MG63 (cell line): ENCODE data around the gene RRP8. TPM values are rescaled to one million over a fixed set of nuclear protein-coding genes. Genes with fewer than 3 reads are reported as not detected.

Source experiments
- DNase-seq: peaks from one replicate; pipeline ENCODE4 v3.0.0-alpha.2; 2020
- H3K27me3 ChIP-seq: fragments of 250-450 bp; sonication (Bioruptor Pico); 2 replicates; pipeline ENCODE4 v1.5.1; 2020; ENCODE audit warnings: mild to moderate bottlenecking, moderate library complexity
- H3K36me3 ChIP-seq: fragments of 250-450 bp; sonication (Bioruptor Pico); 2 replicates; pipeline ENCODE4 v1.5.1; 2020; ENCODE audit warnings: mild to moderate bottlenecking, moderate library complexity
- H3K4me3 ChIP-seq: fragments of 250-450 bp; sonication (Bioruptor Pico); 2 replicates; pipeline ENCODE4 v1.5.1; 2020; ENCODE audit warnings: mild to moderate bottlenecking, moderate library complexity
- H3K9me3 ChIP-seq: fragments of 250-450 bp; sonication (Bioruptor Pico); 2 replicates; pipeline ENCODE4 v1.5.1; 2020; ENCODE audit warnings: mild to moderate bottlenecking, moderate library complexity
- total RNA-seq: library from RNA; depleted of rRNA; stranded (reverse); fragments of >200 nt; shearing (Covaris generic); gene quantifications from 2 replicates; pipeline ENCODE4 v1.2.3, GENCODE V29; 2014; ENCODE audit warnings: low replicate concordance

RRP8 gene
- total RNA-seq, 1 experiment from 2014 or later = 32.9 TPM

DNA sequence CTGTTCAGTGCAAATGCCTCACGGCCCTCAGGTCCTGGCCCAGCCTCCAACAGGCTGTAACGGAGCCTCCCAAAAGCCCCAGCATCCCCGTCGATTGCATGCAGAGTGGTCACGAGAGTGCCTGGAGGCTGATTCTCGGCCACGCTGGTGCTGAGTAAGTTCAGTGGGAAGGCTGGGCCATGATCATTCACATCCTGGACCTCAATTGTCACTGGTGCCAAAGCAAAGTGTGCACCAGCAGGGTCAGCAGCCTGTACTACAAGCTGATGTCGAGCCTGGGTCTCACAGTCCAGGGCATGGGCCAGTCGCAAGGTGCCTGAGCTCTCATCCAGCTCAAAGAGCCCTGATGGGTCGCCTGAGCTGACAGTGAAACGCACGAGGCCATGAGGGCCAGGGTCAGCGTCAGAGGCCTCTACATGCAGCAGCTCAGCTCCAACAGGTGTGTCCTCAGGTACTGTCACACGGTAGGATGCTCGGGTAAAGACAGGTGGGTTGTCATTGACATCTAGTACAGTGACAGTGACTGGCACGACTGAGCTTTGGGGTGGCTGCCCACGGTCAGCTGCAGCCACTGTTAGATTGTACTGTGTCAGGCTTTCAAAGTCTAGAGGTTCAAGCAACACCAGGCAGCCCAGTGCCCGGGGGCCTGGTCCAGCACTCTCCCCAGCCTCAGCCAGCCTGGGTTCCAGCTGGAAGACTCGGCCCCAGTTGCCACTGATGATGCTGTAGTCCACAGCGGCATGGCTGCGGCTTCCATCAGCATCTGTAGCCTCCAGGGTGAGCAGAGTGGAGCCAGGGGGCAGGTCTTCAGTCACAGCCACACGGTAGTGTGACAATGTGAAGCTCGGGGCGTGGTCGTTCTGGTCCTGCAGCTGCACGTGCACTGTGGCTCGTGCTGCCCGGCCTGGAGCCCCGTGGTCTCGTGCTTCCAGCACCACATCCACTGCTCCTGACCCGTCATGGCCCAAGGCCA lies 20.3 kb upstream of the RRP8 start:
- no peak for DNase-seq
- H3K36me3 ChIP-seq = no peaks in the 10 kb centered on the region
- H3K9me3 ChIP-seq = no peaks in the 10 kb centered on the region
- no peak overlapping the region for H3K4me3 ChIP-seq
- H3K27me3 ChIP-seq = no peaks in the 10 kb centered on the region

DNA sequence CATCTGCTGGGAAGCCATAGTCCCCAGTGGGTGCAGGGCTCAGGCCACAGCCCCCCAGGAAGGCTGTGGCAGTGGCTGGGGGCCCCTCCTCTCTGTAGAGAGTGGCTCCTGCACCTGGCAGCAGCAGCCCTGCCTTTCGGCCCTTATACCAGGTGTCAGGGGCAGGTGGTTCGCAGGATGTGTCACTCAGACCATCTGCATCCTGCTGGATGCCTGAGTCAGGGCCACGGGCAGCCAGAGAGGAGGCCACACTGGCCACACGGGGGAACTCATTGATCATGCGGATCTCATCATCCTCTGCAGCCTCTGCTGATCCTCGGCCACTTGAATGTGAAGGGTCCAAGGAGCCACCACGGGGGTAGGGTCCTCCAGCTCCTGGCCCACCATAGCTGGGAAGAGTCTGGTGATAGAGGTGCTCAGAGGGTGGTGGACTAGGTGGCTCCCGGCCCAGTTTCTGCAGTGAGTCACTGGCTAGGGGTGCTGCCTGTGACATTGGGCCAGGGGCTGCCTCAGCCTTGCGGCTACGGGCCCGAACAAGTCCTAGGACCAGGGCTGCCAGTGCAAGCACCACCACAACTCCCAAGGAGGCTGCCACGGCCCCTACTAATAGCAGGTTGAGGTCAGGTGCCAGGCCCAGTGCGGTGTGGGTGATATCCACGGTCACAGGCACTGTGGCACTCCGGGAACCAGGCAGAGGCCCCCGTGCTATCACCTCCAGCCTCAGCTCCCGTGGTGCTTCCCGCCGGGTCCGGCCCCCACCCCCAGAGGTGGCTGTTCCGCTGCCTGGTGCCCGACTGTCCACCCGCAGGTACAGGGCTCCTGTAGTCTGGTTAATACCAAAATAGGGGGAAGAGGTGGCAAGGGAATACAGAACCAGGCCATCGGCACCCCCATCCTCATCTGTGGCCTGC lies 19.1 kb upstream of the RRP8 start:
- Histone ChIP-seq H3K27me3 (no peaks in the 10 kb centered on the region), H3K9me3 (no peaks in the 10 kb centered on the region), H3K36me3 (no peaks in the 10 kb centered on the region), H3K4me3 (no peak overlapping the region)
- DNase-seq = no peak

DNA sequence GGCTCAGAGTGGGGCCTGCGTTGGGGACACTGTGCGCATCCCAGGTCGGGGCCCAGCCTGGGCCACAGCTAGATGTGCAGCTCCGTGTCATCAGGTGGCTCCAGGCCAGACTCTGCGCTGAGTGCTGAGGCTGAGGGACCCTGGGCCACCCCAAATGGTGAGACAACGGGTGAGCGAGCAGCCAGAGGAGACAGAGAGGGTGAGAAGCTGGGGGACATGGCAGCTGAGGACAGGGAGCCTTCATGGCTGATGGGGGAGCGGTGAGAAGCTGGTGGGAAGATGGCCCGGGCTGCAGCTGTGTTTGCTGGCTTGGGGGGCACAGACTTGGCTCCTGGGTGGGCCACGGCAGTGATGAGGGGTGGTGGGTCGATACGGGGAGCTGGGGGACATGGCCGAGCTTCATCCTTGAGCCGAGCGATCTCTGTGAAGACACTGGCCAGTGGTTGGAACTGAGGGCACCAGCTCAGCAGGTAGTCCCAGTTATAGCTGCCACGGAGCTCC lies 18.3 kb upstream of the RRP8 start:
- Histone ChIP-seq H3K36me3 (no peaks in the 10 kb centered on the region), H3K27me3 (no peaks in the 10 kb centered on the region), H3K4me3 (no peak overlapping the region), H3K9me3 (no peaks in the 10 kb centered on the region)
- DNase-seq = no peak

DNA sequence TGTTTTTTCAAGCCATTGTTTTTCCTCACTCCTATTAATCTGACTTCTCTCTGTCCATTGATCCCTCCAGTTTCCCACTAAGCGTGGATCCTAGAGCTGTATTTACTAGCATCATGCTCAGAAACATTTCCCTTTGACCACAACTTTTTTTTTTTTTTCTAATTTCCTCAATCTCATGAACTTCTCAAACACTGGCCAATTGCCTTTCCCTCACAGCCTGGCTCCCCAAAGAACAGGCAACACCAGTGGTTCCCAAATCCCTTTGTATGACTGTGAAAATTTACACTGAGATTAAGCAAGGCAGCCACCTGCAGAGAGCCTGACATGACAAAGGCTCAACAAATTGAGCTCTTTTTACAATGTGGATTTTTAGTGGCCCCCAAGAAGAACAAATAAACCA lies 17.2 kb upstream of the RRP8 start:
- Histone ChIP-seq H3K4me3 (no peak overlapping the region), H3K36me3 (no peaks in the 10 kb centered on the region), H3K9me3 (no peaks in the 10 kb centered on the region), H3K27me3 (no peaks in the 10 kb centered on the region)
- DNase-seq = no peak

DNA sequence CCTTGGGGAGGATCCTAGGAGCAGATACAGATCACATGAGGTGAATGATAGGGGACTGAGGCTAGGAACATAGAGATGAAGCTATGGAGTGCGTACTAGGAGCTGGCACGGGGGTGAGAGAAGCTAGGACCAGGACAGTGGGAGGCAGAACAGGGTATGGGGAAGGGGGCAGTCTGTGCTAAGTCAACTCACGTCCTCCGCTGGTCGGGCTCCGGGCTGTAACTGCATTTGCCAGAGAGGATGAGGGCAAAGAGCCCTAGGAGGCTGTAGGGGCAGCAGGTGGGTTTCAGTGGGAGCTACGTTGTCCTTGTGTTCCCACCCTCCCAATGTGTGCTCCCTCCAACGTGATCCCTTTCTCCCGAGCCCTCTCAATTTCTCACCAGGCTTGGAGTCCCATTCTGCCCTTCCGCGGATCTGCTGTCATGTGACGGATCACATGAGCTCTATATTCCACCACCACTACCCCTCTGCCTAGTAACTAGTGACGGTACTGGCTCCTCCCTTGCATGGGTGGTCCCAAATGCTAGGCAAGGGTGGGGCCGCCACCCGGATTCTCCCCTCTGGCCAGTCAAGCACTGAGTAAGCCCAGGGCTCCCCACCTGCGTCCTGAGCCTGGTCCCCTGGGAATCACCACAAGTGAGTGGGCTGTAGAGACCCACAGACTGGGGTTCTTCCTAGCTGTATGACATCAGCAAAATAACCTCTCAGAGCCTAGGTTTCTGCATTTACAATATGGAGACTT lies 15.8 kb upstream of the RRP8 start, which contains the start of gene TPP1:
TSS of gene TPP1 (minus strand) at position 419 of the 742 bp plus-strand sequence. CDS start at position 397, 22 bp downstream.
- DNase-seq = peak; percentile 86
- peak within 1 kb of the TSS; percentile 64 for H3K4me3 ChIP-seq
- H3K27me3 ChIP-seq = no peaks in the 10 kb centered on the region

DNA sequence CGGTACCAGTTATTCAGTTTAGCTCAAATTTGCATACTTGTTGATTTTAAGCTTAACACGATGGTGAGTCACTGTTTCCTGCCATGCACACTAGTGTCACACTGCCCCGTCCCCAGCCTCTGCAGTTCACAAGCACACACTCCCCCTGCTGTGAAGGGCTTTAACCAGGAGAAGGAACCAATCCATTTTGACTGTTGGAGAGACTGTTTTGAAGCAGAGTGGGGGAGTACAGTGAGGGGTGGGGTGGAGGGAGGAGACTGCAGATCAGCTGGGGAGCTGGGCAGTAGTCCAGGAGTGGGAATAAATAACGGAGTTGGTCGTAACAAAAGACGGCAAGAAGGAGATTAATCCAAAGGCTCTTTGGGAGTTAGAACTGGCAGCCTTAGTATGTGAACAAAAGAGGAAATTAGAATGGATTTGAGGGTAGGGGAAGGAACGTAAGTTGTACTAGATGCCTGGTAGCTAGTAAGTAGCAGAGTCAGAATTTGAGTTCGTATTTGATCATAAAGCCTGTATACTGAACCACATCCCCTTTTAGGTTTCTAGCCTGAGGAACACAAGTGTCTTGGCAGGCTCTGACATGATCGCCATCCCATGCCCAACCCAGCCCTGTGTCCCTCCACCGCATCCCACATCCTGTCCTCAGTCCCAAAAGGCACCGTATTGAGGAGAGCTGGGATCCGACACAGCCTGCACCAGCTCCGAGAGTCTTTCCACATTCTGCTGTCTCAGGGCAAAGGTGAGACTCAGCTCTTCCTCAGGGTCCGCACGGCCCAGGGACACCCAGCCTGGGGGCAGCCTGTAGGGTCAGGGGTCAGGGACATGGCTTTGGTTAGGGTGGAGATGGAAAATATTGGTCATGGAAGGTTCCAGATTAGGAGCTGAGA lies 14.9 kb upstream of the RRP8 start:
- H3K36me3 ChIP-seq = no peaks in the 10 kb centered on the region
- no peak for DNase-seq
- H3K4me3 ChIP-seq = peak overlapping the region; percentile 64
- H3K9me3 ChIP-seq = no peaks in the 10 kb centered on the region
- H3K27me3 ChIP-seq = no peaks in the 10 kb centered on the region

More for the DNA sequence above, 15.8 kb upstream of the RRP8 start, which contains the start of gene TPP1:
- H3K9me3 ChIP-seq = no peaks in the 10 kb centered on the region
- no peaks in the 10 kb centered on the region for H3K36me3 ChIP-seq

DNA sequence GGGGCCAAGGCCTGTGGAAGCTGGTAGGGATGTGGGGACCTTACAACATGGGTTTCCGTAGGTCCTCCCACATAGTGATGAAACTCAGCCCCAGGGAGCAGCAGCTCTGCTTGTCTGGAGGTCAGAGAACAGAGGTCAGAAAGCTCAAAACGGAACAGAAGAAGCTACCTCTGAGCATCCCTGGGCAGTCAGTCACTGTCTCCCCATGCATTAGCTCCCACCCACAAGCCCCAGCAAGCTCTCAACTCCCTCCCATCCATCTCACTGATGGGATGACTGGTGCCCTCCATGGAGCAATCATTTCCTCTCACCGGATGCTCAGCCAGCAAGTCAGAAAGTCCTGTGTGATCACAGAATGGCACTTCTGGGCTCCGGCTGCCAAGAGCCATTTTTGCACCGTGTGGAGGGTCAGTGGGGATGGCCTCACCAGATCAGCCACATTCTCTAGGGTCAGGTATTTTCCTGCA lies 13.9 kb upstream of the RRP8 start:
- DNase-seq = no peak
- H3K36me3 ChIP-seq = no peaks in the 10 kb centered on the region
- no peak overlapping the region for H3K4me3 ChIP-seq
- no peaks in the 10 kb centered on the region for H3K9me3 ChIP-seq
- H3K27me3 ChIP-seq = no peaks in the 10 kb centered on the region

DNA sequence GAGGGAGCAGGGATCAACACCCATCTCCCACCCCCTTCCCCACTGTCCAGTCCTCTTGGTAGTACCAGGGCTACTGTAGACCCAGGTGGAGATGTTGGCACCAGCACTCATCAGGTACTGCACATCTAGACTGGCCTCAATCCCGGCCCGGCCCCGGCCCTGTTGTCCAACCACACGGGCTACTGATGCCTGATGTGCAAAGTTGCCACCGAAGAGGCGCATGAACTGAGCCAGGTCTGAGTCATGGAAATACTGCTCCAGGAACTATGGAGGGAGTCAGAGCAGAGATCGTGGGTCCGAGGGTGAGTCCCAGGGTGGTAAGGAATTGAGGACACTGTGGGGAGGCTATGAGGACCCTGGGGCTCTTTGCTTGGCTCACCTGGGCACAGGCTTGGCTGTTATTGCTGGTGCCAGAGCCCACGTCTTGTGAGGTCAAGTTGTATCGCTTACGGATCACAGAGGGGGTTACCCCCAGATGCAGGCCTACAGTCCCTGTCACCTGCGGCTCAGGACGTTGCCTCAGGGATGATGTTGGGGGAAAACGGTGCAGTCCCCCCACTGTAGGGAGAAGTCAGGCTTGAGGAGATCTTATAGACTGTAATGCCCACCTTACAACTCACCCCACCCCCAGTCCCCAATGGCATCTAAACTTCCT lies 13.3 kb upstream of the RRP8 start:
- no peaks in the 10 kb centered on the region for H3K9me3 ChIP-seq
- no peaks in the 10 kb centered on the region for H3K27me3 ChIP-seq
- no peak for DNase-seq
- peaks cover under 1% of the 10 kb centered on the region for H3K36me3 ChIP-seq
- H3K4me3 ChIP-seq = no peak overlapping the region

DNA sequence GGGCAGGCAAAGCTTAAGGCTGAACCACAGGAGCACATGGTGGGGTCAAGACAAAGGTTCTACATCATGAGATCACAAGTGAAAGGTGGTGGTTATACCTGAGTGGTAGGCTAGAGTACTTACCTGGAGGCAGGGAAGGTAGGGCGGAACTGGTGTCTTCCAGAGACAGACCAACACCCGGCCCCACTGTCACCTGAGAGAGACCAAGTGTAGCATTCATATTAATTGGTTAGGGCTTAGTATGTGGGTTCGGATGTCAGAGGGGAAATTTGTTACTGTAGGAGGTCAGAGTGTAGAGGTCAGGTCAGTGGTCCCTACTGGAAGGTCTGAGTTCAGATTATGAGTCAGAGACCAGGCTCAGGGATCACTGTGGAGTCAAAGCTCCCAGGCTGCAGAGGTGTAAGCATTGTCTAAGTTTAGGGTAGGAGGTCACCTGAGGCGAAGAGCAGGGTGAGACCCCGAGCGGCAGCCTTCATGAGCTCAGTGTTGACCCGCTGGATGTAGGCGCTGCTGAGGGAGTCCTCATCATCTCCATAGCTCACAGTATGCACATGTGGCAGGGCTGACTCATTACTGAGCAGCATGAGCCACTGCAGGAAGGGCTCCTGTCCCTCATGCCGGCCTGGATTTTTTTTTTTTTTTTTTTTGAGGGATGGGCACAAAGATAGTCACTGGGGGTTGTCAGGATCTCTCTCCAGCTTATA lies 12.6 kb upstream of the RRP8 start:
- no peak for DNase-seq
- no peak overlapping the region for H3K4me3 ChIP-seq
- H3K36me3 ChIP-seq = peaks cover 7% of the 10 kb centered on the region
- H3K27me3 ChIP-seq = no peaks in the 10 kb centered on the region
- no peaks in the 10 kb centered on the region for H3K9me3 ChIP-seq

DNA sequence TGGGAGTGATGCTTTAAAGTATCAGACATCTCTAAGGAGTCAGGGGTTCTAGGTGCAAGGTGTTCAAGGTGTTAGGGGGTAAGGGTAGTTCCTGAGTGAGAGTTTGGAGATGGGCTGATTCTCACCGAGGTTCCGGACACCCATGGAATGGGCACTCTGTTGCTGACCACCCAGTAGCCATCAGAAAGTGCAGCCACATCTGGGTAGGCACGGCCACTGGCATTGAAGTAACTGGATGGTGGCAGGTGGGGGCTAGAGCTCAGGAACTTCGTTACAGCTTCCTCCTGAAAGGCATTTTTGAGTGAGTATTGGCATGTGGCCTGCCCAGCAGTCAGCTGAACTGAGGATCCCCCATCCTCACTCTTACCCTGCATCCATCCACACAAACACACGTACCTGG lies 11.6 kb upstream of the RRP8 start:
- Histone ChIP-seq H3K4me3 (no peak overlapping the region), H3K36me3 (peaks cover 17% of the 10 kb centered on the region), H3K9me3 (no peaks in the 10 kb centered on the region), H3K27me3 (no peaks in the 10 kb centered on the region)
- no peak for DNase-seq

DNA sequence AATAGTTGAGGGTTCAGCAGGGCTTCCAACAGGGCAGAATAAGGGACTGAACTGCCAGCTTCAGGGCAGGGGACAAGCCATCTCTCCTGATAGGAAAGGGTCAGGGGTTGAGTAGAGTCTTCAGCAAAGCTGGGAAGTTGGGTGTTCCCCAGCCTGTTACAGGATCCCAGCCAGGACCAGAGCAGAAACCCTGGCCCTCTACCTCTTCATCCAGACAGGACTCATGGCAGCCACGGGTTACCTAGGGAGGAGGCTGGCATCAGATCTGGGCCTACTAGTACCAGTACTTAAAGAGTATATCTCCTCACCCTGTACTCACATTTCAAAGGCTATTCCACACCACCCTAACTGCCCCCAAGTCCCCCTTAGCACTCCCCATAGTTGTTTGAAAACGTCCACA lies 11.0 kb upstream of the RRP8 start:
- Histone ChIP-seq H3K9me3 (no peaks in the 10 kb centered on the region), H3K4me3 (no peak overlapping the region), H3K36me3 (peaks cover 23% of the 10 kb centered on the region), H3K27me3 (no peaks in the 10 kb centered on the region)
- DNase-seq = no peak

DNA sequence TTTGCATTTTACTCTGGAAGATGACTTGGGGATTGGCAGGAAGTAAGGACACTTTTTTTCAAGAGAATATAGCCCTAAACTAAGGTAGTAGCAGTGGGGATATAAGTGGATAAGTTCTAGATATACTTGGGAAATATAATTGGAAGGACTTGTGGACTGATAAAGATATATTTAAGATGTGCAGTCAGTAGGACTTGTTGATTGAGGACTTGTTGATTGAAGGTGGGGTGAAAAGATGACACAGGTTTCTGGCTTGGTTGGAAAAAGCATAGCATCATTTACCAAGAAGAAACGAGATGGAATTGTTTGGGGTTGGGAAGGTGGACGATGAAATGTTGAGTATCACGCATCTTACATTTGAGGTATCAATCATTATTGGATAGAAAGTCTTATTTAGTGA lies 10.1 kb upstream of the RRP8 start:
- DNase-seq = no peak

DNA sequence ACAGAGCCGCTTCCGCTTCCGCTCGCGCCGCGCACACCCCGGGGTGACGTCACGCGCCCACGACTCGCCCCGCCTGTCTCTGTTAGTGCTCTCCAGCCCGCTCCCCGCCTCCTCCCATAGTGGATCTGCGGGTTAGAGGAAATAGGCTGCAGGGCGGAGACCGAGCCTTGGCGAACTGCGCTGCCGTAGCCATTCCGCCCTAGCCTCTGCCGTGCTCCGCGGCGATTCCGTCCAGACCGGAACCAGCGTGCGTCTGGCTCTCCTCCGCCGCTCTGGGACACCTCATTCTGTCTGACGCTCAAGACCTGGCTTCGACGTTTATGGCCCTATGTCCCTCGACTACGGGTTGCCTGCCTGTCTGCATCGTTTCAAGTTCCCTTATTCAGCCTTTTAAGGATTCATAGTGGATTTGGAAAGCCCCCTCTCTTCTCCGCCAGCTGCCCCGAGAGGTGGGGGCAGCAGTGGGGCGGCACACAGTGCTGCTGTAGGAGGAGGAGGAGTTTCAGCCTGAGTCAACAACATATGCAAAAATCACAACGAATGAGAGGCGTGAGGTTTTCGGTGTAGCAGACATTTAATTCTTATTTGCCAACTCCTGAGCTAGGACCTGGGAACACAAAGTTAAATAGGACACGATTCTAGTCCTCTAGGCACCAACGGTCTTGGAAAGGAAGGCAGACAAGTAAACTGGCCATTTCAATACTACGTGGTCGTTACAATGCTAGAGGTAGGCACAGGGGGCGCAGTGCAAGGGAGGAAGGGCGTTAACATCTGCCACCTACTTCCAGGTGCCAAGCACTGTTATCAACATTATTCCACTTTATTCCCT lies 9.0 kb upstream of the RRP8 start, which contains the start of gene TAF10:
TSS of gene TAF10 (minus strand) at position 4 of the 829 bp plus-strand sequence. CDS start 27 bp downstream, outside the sequence.
- no peaks in the 10 kb centered on the region for H3K27me3 ChIP-seq
- no peaks in the 10 kb centered on the region for H3K9me3 ChIP-seq
- peaks cover 44% of the 10 kb centered on the region for H3K36me3 ChIP-seq
- peak within 1 kb of the TSS; percentile 77 for H3K4me3 ChIP-seq
- peak; percentile 98 for DNase-seq

More for the DNA sequence above, 10.1 kb upstream of the RRP8 start:
- no peak overlapping the region for H3K4me3 ChIP-seq
- H3K9me3 ChIP-seq = no peaks in the 10 kb centered on the region
- H3K36me3 ChIP-seq = peaks cover 33% of the 10 kb centered on the region
- H3K27me3 ChIP-seq = no peaks in the 10 kb centered on the region

DNA sequence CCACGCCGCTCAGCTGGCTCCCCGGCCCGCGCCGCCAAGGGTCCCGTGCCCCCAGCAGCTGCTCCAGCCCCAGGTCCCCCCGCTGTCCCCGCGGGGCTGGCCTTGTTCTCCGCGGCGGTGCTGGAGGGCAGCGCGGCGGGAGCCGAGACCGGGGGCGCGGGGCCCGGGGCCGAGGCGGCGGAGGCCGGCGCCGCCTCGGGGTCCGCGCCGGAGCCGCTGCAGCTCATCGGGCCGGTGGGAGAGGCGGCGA lies 8.5 kb upstream of the RRP8 start:
- DNase-seq = no peak
- no peaks in the 10 kb centered on the region for H3K27me3 ChIP-seq
- H3K4me3 ChIP-seq = peak overlapping the region; percentile 77
- H3K36me3 ChIP-seq = peaks cover 48% of the 10 kb centered on the region
- no peaks in the 10 kb centered on the region for H3K9me3 ChIP-seq
